ENCODE data around the gene GNG7.
"Not testable (repeated sequence)": the region's sequence is repeated elsewhere in the genome, so short reads cannot be mapped to it uniquely, and the experiment has no call there.

The GNG7 gene

DNA sequence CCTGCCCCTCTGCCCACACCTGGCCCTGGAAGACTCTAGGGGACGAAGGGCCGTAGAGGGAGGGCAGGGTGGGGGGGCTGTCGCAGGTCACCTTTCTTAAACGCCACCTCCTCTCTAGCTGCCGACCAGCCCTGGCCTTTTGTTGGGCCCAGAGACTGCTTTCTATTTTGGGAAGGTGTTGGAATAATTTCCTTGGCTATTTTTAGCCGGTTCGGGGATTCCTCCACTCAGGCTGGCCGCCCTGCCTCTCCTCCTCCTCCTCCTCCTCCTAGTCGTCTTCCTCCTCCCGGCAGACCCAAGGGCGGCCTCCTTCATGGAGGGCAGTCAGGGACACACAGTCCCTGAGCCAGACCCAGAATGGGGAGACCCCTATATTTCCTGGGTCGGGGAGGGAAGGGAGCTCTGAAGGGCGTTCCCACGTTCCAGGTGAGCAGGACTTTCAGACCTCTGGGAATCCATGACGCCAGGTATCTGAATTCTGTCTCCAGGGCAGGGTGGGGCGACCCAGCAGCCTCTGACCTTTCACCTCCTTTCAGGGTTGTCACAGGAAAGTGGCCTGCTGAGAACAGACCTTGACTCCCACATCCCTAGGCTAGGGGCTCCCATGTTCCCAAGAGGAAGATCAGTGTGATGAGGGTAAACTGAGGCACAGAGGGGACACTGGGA, 206.7 kb downstream of the GNG7 start:
- no peak for DNase-seq

DNA sequence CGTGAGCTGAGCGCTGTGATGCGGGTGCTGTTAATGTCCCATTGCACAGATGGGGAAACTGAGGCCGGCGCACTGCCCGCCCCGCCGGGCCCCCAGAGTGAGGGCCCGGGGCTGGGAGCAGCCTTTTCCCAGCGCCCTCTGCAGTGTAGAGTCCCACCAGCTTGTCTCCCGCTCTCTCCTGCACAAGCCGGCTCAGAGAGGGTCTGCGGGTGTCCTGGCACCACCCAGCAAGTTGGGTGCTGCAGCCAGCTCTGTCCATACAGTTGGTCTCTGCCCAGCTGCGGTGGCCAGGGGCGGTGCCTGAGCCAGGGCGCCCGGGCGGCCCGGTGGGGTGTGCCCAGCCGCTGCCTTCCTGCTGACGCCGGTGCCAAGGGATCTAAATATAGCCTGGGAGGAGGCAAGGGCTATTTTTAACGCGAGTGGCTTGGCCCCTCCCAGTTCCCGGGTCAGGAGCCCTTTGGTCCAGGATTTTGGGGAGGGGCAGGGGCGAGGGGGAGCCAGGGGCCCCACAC, 207.3 kb downstream of the GNG7 start:
- DNase-seq, result no peak

- DNase-seq, result no peak
Measured at GRCh38 chr19:2494447-2495129, 207.9 kb downstream of the GNG7 start.

DNA sequence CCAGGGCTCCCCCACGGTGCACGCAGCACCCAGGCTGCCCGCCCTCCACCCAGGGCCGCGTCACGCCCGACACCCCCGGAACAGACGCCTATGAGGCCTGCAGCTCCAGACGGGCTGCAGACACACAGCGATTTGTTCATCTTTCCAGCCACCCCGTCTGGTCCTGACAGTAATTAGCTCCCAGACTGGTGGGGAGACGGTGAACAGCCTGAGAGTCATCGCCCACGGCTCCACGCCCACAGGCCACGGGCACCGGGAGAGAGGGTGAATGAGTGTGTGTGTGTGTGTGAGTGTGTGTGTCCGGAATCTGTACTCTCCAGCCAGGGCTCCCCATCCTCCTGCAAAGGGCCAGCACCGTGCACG, 208.4 kb downstream of the GNG7 start:
- DNase-seq, result no peak

- DNase-seq, result not testable (repeated sequence)
Measured at GRCh38 chr19:2493448-2493847, 209.0 kb downstream of the GNG7 start.

DNA sequence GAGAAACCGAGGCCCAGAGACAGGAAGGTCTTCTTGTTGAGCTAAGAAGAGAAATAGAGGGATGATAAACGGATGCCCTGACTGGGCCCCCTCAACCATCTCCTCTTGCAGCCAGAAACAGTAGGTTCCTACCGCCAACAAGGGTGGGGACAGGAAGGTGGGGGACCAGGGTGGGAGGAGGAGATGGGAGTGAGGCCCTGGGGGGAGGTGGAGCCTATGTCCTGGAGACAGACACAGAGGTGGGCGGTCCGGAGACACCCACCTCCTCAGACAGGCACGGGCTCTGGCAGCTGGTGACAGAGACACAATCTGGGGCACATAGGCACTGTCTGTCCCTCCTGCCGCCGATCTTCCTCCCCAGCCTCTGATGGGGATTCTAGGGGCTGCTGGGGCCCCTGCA, 209.6 kb downstream of the GNG7 start:
- no peak for DNase-seq

- no peak for DNase-seq
Measured at GRCh38 chr19:2491130-2491801, 211.2 kb downstream of the GNG7 start.

DNA sequence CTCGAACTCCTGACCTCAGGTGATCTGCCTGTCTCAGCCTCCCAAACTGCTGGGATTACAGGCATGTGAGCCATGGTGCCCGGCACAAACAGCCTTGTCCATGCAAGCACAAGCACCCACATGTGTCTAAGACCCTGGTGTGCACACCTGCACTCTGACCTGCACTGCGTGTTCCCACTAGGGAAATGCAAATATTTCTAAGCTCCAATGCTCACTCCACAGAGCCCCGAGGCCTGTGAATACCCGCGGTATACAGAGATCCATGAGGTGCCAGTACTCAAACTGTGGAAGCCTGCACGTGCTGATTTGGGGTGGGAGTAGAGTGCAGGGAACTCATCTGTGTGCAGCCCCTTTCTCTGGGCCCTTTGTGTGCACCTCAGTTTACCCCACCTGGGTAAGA, 211.8 kb downstream of the GNG7 start:
- DNase-seq, result no peak

DNA sequence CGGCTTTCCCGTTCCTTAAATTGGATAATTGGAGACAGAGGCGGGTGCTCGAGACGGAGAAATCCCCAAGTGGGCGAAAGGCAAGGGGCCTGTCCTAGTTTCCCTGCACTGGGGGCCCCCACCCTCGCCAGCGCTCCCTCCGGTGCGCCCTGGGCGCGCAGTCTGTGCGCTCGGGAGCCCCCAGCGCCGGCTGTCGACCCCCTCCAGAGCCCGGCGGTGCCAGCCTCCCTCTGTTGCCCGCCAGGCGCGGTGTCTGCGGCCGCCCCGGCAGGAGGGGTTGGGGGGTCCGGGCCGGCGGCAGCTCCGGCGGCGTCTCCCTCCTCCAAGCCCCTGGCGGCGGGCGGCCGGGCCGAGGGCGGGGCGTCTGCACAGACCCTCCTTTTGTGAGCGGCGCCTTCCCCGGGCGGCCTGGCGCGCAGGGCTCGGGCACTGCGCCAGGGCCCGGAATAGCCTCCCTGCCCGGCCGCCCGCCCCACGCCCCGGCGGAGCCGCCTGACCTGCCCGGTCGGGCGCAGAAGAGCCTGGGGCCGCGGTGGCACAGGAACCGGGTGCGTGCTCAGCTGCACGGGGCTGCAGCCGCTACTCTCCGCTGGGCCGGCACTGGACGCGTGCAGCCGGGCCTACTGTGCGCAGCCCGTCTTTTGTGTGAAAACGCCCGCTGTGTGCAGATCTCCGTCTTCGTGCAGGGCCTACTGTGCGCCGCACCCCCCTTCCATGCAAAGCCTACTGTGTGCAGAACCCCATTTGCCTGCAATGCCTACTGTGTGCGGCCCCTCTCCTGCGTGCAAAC, 213.4 kb downstream of the GNG7 start:
- DNase-seq, result peak; percentile 9

GRCh38 chr19:2488405-2488941, 214.0 kb downstream of the GNG7 start:
- DNase-seq, result no peak

GRCh38 chr19:2487842-2488241, 214.7 kb downstream of the GNG7 start:
- DNase-seq, result no peak

DNA sequence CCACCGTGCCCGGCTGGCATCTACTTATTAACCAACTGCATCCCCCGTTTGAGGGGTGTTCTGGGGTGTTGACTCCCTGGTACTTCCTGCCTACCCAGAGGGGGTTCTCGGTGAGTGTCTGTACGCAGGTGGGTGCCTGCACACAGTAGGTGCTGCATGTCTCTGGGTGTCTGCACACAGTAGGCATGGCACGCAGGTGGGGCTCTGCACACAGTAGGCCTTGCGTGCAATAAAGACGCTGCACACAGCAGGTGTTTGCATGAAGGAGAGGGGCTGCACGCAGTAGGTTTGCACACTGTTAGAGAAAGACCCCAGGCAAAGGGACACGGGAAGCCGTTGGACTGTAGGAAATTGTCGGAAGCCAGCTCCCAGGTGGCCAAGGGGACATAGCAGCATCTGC, 215.4 kb downstream of the GNG7 start:
- no peak for DNase-seq

DNA sequence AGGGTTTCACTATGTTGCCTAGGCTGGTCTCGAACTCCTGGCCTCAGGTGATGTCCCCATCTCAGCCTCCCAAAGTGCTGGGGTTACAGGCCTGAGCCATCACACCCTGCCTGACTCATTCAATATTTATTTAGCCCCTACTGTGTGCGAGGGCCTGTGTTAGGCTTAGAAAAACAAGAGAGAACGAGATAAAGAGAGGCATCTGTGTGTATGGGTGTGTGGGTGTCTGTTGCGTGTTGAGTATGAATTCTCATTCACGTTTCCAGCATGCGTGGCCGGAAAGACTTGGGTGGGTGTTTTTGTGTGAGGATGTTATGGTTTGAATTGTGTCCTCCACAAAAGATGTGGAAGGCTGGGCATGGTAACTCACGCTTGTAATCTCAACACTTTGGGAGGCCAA, 217.1 kb downstream of the GNG7 start:
- no peak for DNase-seq

DNA sequence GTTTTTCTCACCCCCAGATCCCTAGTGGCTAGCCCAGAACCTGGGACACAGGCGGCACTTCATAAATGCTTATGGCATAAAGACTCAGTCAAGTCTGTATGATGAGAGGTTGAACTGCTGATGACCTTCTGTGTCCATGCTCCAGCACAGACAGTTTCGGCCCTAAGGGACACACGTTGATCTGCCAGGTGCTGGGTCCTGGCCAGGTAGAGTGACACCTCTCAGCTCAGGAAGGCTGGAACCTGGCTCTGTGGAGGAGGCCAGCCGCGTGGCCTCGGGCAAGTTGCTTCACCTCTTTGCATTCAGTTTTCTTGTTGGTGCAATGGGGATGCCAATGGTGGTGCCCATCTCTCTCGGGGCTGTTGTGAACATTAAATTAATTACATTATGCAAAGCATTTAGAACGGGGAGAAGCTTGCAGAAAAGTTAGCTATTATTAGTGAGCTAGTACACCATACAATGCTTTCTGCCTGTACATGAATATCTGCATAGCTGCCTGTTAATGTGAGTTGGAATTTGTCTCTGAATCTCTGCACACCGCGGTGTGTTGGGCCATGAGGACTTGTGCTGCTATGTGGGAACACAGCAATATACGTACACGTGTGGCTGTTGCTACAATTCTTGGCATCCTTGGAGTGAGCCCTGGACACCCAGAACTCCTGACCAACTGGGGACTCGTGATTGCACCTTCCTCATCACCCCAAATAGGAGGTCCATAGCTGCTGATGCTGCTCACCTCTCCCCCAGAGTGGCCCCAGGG, 218.1 kb downstream of the GNG7 start:
- no peak for DNase-seq

- no peak for DNase-seq
Measured at GRCh38 chr19:2483484-2484151, 218.9 kb downstream of the GNG7 start.

GRCh38 chr19:2483084-2483483, 219.4 kb downstream of the GNG7 start:
- DNase-seq, result no peak

DNA sequence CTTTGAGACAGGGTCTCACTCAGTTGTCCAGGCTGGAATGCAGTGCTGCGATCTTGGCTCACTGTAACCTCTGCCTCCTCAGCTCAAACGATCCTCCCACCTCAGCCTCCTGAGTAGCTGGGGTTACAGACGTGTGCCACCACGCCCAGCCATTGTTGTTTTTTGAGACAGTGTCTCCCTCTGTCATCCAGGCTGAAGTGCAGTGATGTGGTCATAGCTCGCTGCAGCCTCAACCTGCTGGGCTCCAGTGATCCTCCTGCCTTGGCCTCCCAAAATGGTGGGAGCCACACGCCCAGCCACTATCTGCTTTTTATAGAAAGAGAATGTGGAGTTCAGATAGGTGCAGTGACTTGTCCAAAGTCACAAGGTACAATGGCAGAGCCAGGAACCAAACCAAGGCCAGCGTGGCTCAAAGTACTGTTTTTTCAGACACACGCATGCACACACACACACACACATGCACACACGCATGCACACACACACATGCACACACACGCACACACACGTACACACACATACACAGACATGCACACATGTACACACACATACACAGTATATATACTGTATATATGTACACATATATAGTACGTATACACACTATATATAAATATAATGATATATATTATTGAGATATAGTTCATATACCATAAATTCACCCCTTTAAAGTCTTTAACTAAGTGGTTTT, 220.0 kb downstream of the GNG7 start:
- no peak for DNase-seq

GRCh38 chr19:2481466-2481865, 221.0 kb downstream of the GNG7 start:
- no peak for DNase-seq

- DNase-seq, result no peak
Measured at GRCh38 chr19:2479556-2480194, 222.8 kb downstream of the GNG7 start.

GRCh38 chr19:2478756-2479555, 223.5 kb downstream of the GNG7 start:
- DNase-seq, result no peak

Measured in NCI-H146 (cell line).